Stromal cell of bone marrow (primary cell): ENCODE data around the gene GRAMD2A.
A peak's percentile ranks its signal among the peaks of the same experiment; 100 is the strongest.

Source experiments
- DNase-seq: peaks from one replicate; pipeline ENCODE4 v3.0.0-alpha.2; 2012; ENCODE audit warnings: low read depth

GRAMD2A gene

GRCh38 chr15:72197460-72198355 lies at the start of gene GRAMD2A:
TSS of gene GRAMD2A (minus strand) at chr15:72197787.
- DNase-seq, result no peak

DNA sequence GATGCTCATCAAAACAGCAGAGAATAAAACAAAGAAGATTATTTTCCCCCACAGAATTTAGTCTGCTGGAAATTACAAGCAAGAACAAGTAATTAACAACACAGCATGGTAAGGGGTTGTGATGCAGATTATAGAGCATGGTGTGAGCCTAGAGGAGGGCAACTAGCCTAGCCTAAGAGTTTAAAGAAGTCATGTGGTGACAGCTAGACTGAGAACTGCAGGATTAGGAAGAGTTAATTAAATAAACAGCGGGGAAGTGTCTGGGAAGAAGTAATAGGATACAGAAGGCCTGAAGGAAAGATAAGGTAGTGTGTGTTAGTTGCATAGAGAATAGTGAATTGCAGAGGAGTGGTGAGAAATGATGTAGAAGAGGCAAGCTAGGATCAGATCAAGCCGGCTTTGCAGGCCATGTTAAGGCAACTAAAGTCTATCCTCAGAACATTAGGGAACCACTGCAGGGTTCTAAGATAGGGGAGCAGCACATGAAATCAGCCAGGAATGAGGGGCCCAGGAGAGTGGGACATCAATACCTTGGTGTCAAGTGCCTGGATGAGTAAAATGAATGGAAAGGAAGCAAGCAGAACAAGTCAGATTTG lies 45.3 kb upstream of the GRAMD2A start:
- DNase-seq, result no peak

DNA sequence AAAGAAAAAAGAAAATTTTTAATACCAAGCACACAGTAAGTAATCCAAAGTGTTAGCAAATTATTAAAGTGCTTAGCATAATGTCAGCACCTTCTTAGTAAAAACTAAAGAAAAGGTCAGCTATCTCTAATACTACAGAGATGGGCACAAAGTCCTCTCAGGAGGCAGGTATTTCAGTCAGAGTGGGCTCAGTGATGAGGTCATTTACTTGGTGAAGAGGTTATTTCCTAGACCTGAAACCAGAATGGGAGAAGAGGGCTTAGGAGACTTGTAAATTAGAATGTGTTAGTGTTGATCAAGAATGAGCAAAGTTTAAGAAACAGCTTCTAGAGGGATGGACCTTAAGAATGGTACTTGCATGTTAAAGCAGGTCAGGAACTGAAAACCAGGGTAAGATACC lies 42.1 kb upstream of the GRAMD2A start:
- no peak for DNase-seq

GRCh38 chr15:72238586-72238985 lies 41.0 kb upstream of the GRAMD2A start:
- no peak for DNase-seq

GRCh38 chr15:72237853-72238224 lies 40.3 kb upstream of the GRAMD2A start:
- no peak for DNase-seq

GRCh38 chr15:72237029-72237852 lies 39.7 kb upstream of the GRAMD2A start:
- DNase-seq, result peak; percentile 99

DNA sequence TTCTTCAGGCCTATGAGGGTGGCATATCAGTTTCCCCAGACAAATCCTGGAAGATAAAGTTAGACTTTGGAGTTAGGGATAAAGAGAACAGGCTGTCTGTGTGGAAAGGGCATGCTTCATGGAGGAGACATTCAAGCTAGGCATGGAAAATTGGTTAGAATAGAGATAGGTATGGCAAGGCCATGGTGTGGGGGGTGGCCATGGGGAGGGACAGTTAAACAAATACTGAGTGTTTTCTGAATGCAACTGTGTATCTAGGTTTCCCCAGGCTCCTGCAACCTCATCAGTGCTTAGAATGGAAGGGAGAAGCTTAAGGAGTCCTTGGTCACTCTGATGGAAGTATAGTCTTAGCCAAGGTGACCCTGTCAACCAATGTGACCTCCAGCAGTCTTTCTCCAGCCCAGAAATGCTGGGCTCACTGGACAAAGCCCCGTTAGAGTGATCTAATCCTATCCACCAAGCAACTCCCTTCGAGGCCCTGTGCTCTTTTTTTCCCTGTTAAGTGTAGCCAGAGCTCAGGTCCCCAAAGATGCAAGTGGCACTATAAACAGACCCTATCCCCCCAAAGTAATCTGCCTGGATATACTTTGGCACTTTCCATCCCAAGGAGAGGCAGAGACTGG lies 38.9 kb upstream of the GRAMD2A start:
- DNase-seq, result no peak

- no peak for DNase-seq
Measured at GRCh38 chr15:72235298-72235697, 37.7 kb upstream of the GRAMD2A start.

DNA sequence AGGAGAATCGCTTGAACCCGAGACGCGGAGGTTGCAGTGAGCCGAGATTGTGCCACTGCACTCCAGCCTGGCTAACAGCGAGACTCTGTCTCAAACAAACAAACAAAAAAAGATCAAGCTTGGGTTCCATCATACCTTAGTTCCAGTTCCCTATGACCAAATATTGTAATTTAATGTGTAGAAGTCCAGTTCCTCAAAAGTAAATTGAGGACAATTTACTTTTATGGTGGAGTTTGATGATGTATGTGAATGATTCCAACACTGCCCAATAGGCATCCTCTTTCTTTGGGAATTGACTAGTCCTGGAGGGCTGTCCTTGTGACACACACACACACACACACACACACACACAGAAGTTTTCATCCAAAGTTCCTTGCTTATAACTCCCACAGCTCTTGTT lies 36.2 kb upstream of the GRAMD2A start:
- DNase-seq, result no peak

DNA sequence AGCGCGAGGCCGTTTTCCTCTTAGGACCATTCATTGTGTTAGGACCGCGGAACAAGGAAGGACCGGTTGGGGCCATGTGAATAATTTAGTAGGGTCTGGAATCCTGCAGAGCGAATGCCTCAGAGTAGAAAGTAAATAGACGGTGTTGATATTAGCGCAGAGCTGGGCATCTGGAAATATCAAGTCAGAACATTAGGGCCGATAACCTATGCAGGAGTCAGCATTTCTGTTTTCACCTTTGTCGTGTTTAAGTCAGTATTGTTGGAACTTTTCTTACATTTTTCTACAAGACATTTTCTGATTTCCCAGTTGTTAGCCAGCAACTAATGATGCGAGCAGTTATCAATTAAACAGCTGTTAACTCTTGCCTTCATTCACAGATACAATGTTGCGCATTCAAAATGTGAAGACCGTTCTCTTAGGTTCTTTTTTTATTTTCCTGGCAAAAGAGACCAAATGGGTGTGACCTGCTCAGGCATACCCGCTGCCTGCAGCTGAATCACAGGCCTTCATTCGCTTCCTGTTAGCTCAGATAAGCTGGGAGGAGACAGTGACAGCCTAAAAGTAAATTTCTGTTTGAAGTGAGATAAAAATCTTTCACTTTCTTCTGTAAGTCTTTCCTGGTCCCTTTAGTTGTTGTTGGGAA lies 34.4 kb upstream of the GRAMD2A start:
- DNase-seq, result peak; percentile 79

- peak; percentile 92 for DNase-seq
Measured at GRCh38 chr15:72231066-72231832, 33.7 kb upstream of the GRAMD2A start, which contains the start of gene PKM. TSS of gene PKM (minus strand) at chr15:72231190. CDS start at chr15:72219097, 12,093 bp downstream.

- peak; percentile 83 for DNase-seq
Measured at GRCh38 chr15:72230197-72231065, 32.8 kb upstream of the GRAMD2A start.

GRCh38 chr15:72229947-72230196 lies 32.3 kb upstream of the GRAMD2A start:
- DNase-seq, result no peak

DNA sequence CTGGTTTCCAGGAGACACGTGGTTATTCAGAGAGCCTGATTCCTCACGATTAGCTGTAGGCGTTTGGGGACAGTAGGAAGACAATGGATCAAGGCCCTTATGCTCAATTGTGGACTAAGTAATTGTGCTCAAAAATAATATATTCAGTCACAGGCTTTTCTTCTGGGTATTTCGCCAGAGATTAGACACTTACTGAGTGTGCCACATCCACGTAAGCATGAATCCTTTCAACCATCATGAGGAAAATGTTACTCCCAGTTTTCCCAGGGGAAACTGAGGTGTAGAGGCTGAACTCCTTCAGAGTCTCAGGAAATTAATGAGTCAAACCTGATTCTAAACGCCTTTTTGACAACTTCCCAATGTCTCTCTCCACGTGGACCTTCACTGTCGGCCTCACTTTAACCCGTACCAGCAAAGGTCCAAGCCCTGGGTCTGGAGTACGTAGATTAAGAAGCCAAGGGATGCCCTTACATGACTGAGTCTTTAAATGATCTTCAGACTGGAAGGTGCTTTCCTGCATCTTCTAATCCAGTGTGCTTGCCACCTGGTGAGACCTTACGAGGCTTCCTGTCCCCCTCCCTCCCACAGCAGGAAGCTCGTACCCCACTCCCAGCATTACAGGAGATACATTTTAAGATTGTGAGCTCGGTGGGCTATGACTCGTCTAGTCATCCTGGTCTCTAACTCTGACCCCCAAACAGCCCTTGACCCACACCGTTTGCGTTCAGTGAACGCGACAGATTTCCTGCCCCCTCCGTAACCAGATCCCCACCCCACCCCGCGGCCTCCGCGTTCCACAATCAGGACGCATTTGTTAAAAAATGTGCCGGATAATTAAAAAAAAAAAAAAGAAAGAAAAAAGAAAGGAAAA lies 31.7 kb upstream of the GRAMD2A start:
- DNase-seq, result peak; percentile 89

- DNase-seq, result no peak
Measured at GRCh38 chr15:72227720-72228119, 30.1 kb upstream of the GRAMD2A start.

- DNase-seq, result peak; percentile 70
Measured at GRCh38 chr15:72227192-72227586, 29.6 kb upstream of the GRAMD2A start.

DNA sequence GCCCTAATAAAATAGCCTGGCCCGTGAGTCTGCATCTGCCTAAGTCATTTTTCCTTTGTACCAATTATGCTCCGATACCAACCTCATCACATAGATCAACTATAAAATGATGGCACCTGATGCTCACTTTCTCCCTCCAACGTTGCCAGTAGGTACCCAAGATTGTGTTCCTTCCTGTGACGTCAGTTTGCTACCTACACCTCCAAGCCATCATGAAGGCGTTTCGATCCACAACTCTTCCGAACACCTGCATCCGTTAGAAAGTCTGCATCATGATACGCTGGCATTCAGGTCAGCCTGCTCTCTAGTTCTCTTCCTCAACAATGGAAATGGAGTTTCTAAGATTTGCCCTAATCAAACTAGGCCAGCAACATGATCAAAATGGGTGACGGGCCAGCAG lies 25.7 kb upstream of the GRAMD2A start:
- no peak for DNase-seq

GRCh38 chr15:72222393-72222792 lies 24.8 kb upstream of the GRAMD2A start:
- DNase-seq, result no peak

DNA sequence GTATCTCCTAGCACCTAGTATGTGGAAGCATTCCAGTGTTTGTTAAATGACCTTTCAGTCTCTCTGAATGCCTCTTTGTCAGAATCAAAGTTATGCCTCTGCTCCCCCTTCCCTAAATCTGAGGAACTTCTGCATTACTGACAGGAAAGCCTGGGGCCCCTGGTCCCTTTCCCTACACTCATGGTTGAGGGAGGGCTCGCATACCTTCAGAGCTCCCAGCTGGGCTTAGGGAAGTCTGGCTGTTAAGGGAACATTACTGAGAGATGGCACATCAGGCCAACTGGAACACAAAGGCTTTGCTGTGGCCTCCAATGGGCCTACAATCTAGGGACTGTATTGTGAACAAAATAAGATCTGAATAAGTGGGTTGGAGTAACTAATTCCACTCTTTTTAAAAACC lies 23.1 kb upstream of the GRAMD2A start:
- no peak for DNase-seq
